Cardiac muscle cell (in vitro differentiated cells and primary cell): ENCODE data around the gene PTGER2. TPM values are rescaled to one million over a fixed set of nuclear protein-coding genes. Genes with fewer than 3 reads are reported as not detected.

ENCODE experiments used
- DNase-seq, 2 donors: peaks; one replicate each; pipeline versions ENCODE4 v3.0.0 to v3.0.0-alpha.2; 2010 to 2017; ENCODE audit warnings: low read depth in 1 of 2, low spot score in 1 of 2
- H3K27ac ChIP-seq: fragments of 200-600 bp; sonication (generic); 2 replicates; pipeline ENCODE4 v1.5.1; 2016
- H3K27me3 ChIP-seq: fragments of 200-600 bp; sonication (generic); 2 replicates; pipeline ENCODE4 v1.6.0; 2016; ENCODE audit warnings: control low read depth
- H3K36me3 ChIP-seq: fragments of 200-600 bp; sonication (generic); 2 replicates; pipeline ENCODE4 v1.5.1; 2016; ENCODE audit warnings: control low read depth
- H3K4me1 ChIP-seq: fragments of 200-600 bp; sonication (generic); 2 replicates; pipeline ENCODE4 v1.8.1; 2017; ENCODE audit warnings: low read depth, mild to moderate bottlenecking, mixed run types
- H3K4me3 ChIP-seq: fragments of 200-600 bp; sonication (generic); 2 replicates; pipeline ENCODE4 v1.5.1; 2016; ENCODE audit warnings: mild to moderate bottlenecking
- H3K9me3 ChIP-seq: fragments of 200-600 bp; sonication (generic); 2 replicates; pipeline ENCODE4 v1.5.1; 2017; ENCODE audit warnings: low read depth, mild to moderate bottlenecking, control low read depth
- polyA plus RNA-seq: library from polyadenylated mRNA; unstranded; fragments of >200 nt; fragmentation: Nextera tagmentation; extraction: Ambion mirVana; gene quantifications from 2 replicates; pipeline ENCODE4 v1.2.1, GENCODE V29; 2016
- total RNA-seq: library from RNA; depleted of rRNA; stranded (reverse); fragments of >200 nt; gene quantifications from 2 replicates; pipeline ENCODE4 v1.2.3, GENCODE V29; 2016
- TF ChIP-seq, protein P1 (sequence below): IDR thresholded peaks from 2 replicates; pipeline ENCODE4 v1.5.1; 2012; ENCODE audit warnings: low read depth, mild to moderate bottlenecking, low read length

PTGER2 gene
- total and polyA plus RNA-seq, 2 experiments from 2014 or later = not detected

GRCh38 chr14:52332269-52332668, 18.2 kb downstream of the PTGER2 start:
- no peak overlapping the region for H3K4me3 ChIP-seq
- no peaks in the 10 kb centered on the region for H3K4me1 ChIP-seq
- H3K27me3 ChIP-seq = no peaks in the 10 kb centered on the region
- H3K36me3 ChIP-seq = no peaks in the 10 kb centered on the region
- no peak for DNase-seq
- TF ChIP-seq, protein P1, sequence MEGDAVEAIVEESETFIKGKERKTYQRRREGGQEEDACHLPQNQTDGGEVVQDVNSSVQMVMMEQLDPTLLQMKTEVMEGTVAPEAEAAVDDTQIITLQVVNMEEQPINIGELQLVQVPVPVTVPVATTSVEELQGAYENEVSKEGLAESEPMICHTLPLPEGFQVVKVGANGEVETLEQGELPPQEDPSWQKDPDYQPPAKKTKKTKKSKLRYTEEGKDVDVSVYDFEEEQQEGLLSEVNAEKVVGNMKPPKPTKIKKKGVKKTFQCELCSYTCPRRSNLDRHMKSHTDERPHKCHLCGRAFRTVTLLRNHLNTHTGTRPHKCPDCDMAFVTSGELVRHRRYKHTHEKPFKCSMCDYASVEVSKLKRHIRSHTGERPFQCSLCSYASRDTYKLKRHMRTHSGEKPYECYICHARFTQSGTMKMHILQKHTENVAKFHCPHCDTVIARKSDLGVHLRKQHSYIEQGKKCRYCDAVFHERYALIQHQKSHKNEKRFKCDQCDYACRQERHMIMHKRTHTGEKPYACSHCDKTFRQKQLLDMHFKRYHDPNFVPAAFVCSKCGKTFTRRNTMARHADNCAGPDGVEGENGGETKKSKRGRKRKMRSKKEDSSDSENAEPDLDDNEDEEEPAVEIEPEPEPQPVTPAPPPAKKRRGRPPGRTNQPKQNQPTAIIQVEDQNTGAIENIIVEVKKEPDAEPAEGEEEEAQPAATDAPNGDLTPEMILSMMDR = no peak
- no peaks in the 10 kb centered on the region for H3K9me3 ChIP-seq
- no peak overlapping the region for H3K27ac ChIP-seq

DNA sequence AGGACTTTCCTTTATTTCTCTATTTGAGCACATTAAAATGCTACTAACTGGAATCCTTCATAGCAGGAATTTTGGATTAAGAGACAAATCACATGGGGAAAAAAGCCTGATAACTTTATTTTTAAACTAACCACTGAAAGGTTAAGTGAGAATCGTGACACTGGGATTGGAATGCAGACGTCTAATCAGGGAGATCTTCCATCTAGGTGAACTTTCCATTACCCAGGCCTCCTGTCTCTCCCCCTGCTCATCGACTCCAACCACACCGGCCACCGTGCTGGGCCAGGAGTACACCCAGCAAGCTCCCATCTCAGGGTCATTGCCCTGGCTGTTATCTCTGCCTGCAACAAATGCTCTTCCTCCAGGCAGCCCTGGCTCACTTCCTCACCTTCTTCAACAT, 19.0 kb downstream of the PTGER2 start:
- no peaks in the 10 kb centered on the region for H3K27me3 ChIP-seq
- H3K4me1 ChIP-seq = no peaks in the 10 kb centered on the region
- no peak overlapping the region for H3K27ac ChIP-seq
- H3K36me3 ChIP-seq = no peaks in the 10 kb centered on the region
- TF ChIP-seq, protein P1 = no peak
- H3K4me3 ChIP-seq = no peak overlapping the region
- DNase-seq = no peak
- no peaks in the 10 kb centered on the region for H3K9me3 ChIP-seq

DNA sequence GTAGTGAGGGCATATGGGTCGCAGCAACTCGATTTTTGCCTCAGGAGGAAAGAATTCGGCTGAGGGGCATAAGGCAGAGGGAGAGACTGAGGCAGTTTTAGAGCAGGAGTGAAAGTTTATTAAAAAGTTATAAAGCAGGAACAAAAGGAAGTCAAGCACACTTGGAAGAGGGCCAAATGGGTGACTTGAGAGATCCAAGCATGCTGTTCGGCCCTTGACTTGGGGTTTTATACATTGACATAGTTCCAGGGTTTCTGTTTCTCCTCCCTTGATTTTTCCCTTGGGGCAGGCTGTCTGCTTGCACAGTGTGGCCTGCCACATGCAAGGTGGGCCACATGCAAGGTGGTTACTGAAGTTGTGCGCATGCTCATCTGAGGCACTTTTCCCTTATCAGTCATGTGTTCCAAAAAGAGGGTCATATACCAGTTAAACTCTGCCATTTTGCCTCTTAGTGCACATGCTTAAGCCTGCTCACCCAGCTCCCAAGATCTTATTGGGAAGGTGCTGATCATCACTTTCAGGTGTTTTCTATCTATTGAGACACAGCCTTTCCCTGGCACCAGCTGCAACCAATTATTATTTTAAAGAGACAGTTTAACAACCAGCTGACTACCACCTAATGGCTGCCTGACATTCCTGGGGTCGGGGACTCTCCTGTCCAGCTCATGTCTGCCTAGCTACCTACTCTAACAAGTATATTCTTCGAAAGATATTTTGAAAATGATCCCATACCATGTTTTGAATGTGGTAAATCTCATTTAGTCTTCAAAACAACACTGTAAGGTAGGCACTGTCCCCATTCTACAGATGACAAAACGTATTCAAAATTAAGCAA, 19.9 kb downstream of the PTGER2 start:
- Histone ChIP-seq H3K36me3 (no peaks in the 10 kb centered on the region), H3K4me3 (no peak overlapping the region), H3K27ac (no peak overlapping the region), H3K4me1 (no peaks in the 10 kb centered on the region), H3K27me3 (no peaks in the 10 kb centered on the region), H3K9me3 (no peaks in the 10 kb centered on the region)
- DNase-seq = peak in 1 of 2 donors; percentile 57
- TF ChIP-seq, protein P1 = no peak

DNA sequence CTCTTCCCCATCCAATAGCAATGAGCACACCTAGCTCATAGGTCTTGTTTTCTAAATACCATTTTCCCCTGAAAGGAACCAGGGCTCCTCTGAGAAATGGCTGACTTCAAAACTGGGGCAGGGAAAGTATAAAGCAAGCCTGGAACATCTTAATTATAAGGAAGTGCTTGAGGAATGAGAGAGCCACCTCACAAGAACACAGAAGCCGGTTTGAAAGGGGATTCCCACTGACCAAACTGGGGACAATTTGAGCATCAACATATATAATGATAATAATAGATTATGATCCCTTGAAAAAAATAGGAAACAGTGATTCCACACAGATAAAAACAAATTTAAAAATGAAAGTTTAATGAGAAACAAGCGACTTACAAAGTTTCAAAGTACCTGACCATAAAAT, 22.1 kb downstream of the PTGER2 start:
- H3K4me3 ChIP-seq = no peak overlapping the region
- no peaks in the 10 kb centered on the region for H3K9me3 ChIP-seq
- TF ChIP-seq, protein P1 = no peak
- H3K27ac ChIP-seq = no peak overlapping the region
- no peaks in the 10 kb centered on the region for H3K4me1 ChIP-seq
- DNase-seq = no peak
- no peaks in the 10 kb centered on the region for H3K36me3 ChIP-seq
- no peaks in the 10 kb centered on the region for H3K27me3 ChIP-seq

DNA sequence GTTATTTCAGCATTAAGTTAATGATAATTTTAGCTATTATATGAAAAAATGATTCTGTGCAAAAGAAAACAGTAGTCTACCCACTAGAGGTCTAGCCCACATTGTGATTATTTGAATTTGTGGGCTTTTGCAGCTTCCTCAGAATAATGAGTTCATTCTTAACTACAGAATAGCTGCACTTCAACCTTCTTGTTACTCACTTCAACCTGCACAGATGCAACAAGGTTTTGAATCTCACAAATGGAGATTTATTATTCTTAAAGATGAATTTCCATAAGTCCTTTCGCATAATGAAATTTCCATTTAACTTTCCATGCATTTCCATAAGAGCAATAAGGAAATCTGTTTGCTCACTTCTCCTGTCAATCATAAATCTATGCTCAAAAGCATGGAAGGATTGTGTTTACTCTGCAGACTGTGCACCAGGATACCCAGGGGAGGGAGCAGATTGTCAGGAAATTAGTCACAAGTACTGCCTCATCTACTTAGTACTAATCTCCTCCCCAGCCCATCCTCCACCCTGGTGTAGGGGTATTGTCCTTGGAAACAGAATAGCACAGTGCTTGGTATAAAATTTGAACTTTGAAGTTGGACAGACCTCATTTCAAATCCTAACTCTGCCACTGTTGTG, 24.1 kb downstream of the PTGER2 start:
- Histone ChIP-seq H3K27ac (no peak overlapping the region), H3K9me3 (no peaks in the 10 kb centered on the region), H3K27me3 (no peaks in the 10 kb centered on the region), H3K4me3 (no peak overlapping the region), H3K36me3 (no peaks in the 10 kb centered on the region), H3K4me1 (no peaks in the 10 kb centered on the region)
- TF ChIP-seq, protein P1 = no peak
- peak in 1 of 2 donors; percentile 65 for DNase-seq
